NCI-H2227 (cell line): Measurements from ENCODE around the gene CLEC14A.

Experiments
- DNase-seq: peaks from one replicate; lab custom pipeline; 2025; ENCODE audit not compliant: unreplicated experiment; lab: John Stamatoyannopoulos, UW

CLEC14A gene

DNA sequence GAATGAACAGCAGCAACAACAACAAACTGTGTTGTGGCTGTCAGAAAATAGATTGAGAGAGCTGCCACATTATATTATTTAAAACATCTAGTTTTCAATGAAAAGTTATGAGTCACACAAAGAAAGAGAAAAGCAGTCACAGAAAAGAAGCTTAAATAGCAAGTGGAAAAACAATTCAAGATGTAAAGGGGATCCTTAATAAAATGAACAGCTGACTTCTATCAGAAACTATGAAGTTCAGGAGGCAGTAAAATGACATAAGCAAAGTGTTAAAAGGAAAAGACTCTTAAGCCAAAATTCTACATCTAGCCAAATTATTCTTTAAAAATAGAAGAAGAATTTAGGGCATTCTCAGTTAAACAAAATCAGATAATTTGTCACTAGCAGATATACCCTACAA is 5.6 kb downstream of the CLEC14A start:
- DNase-seq, result no peak

DNA sequence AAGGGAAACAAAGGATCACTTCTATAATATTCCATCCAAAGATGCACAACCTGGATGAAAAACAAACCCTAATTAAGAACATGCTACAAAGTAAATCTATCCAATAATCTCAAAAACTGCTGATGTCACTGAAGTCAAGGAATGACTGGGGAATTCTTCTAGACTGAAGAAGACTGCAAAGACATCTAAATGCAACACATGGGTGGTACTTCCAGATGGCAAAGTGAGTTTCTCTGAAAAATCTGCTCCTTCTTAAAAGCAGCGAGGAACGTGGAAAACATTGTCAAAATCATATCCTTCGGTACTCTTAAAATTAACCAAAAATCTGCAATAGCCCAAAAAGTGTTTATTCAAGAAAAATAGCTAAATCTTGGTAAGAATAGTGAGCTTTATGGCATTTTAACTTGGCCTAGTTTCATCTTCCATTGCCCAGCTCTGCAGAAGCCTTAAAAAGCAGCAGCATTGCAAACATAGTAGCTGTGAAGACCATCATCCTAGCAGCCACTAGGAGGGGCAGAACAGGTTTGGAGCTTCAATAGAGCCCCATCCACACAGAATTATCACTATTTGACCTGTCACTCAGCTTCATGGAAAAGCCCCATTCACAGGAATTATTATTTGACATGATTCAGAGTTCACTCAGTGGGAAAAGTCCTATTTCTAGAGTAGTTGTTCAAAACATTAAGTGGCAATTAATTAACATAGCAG is 7.4 kb downstream of the CLEC14A start:
- DNase-seq, result no peak

DNA sequence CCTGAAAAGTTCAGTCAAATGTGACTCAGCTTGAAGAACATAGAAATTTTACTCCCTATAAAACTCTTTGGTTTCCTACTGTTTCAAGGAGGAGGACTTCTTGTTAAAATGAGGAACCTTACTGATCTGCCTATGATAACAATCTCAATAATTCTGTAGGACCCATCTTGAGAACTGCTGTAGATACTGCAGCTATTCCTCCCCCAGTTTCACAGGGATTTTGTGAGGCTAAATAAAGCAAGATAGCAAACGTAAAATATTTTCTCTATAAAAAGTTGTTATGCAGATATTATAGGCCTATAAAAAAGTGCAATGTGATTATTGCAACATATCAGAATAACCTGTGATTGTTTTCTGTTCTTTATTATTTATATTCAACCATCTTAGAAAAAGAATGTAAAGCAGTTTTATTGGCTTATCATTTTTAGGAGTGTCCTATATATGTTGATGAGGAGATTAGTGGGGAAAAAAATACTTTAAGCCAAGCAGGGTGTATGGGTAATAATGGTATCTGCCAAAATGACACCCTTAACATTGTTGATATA is 12.1 kb downstream of the CLEC14A start:
- no peak for DNase-seq

DNA sequence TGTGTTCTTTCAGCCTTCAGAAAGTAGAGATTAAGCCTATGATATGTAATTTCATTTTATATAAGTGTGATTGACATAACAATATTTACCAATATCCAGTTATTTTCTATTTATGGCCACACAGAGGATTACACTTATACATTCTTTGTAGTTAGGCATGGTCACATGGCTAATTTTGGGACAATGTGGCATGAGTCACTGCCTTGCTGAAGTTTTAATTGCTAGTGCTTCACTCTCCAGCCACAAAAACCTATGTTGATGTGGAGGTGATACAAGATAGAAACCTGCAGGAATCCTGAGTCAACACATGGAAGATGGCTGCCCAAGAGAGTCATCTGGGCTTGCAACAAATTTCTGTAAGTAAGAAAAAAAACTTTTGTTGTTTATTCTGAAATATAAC is 17.0 kb downstream of the CLEC14A start:
- DNase-seq, result no peak

DNA sequence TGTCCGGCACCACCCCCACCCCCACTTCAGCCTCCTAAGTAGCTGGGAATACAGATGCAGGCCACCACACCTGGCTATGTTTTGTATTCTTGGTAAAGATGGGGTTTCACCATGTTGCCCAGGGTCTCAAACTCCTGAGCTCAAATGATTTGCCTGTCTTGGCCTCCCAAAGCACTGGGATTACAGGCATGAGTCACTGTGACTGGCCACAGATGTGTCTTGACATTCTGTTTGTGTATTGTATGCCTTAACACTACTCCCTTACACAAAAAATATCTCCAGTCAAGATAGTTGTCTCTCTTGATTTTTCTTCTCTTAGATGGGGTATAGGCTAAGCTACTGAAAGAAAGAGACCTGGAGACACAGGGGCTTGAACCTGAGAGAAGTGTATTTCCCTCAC is 17.6 kb downstream of the CLEC14A start:
- no peak for DNase-seq

DNA sequence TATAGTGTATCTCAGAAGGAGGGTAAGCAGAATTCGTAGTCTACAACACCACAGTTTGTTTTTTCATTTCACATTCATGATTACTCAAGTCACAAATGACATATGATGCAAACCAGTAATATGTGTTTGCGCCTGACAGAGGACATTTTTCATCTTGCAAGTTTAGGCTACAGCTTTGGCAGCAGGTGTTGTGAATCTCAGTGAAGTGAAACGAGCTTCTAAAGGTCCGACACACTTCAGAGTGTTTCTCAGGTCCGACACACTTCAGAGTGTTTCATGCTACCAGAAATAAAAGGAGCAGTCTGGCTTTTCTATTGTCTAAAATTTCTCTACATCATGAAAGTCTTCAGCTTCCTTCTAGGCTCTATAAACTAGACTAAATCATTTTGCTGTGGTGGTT is 22.7 kb downstream of the CLEC14A start:
- DNase-seq, result no peak

DNA sequence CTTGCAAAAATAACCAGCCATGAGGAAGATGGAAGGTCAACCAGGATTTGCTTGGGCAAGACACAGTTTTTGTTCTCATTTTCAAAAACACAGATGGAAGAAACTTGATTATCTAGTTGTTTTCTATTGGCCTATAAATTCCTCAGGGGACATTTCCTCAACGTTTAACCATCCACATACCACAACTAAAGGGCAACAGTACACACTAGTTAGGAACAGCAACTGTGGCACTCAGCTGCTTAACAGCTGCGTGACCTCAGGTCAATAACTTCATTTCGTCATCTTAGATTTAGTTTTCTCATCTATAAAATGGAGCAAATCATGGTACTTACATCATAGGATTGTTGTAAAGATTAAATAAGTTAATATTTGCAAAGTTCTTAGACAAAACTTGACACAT is 29.5 kb downstream of the CLEC14A start:
- DNase-seq, result no peak

DNA sequence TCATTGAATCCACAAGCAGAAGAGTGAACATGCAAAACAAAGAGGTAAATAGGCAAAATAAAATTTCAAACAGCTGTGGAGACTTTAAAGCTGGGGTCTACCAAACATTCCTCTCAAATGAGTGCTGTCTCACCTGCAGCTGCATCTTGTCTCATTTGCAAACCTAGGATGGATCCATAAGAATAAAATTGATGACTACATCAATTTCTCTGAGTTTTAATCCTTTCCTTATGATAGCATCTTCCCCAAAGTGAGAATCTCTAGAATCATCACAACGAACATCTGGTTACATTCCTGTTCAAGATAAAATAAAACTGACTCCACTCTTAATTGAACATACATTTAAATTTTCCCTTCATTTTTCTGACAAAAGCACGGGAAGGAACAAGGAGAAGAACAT is 29.9 kb downstream of the CLEC14A start:
- no peak for DNase-seq

DNA sequence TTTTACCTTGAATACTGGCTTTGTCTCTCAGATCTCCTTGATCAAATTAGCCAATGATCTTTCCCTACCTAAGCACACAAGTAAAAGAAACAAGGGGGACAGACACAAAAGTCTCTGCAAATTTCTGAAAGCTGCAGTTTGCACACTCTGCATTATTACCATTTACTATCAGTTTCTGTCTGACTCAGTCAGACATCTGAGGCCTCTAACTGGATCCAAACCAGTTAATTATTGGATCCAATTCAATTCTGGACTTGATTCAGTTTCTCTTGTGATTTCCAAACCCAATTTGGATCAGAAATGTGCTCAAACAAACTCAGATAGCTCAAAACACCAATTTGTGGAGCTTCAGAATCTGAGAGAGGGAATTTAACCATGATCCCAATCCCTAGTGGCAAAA is 31.6 kb downstream of the CLEC14A start:
- no peak for DNase-seq

DNA sequence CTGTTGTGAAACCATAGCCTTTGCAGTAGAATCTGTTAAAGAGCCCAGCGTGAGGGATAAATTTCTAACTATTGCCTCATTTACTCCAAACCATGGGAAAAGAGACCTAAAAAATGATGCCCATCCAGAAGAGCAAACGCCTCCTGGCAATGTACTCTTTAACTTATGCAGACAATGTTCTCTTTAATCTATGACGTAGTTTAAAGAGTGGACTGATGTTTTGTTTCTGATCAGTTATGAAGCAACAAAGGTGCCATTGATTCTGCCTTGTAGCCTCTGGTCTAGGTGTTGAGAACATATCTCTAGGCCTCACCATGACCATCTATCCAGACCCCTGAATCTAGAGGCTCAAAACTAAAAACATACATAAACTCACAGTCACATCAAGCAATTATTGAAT is 34.8 kb downstream of the CLEC14A start:
- DNase-seq, result no peak

DNA sequence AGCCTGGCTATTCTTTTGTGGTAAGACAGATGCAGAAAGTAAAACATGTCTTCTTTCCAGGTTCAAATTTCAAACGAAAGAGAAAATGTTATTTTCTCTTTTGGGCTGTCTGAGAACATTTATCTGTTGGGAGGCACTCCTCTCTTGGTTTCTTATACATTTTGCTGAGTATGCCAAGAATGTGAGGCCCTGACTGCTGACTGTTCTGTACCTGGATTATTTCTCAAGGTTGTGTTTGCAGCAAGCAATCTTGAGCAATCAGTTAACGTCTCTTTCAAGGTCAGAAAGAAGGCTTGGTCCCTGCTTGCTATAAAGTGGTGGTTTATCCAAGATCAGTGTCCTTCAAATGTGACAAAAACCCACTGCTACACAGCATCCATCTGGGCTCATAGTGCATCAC is 38.3 kb downstream of the CLEC14A start:
- DNase-seq, result no peak

DNA sequence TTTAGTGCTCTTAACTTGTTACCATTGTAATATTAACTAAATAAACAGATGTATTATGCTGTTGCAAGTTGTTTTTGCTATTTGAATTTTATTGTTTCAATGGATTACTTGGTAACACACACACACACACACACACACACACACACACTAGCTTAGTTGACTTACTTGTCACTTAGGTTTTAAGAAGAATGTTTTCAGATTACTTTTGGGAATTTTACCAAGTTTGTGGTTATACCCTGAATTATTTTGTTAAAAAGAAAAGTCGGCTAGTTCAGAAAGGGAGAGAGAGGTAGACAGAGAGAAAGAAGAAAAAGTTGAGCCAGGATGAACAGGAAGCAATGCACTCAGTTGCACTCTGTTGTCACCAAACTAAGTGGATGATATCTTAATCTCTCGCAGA is 42.9 kb downstream of the CLEC14A start:
- no peak for DNase-seq

DNA sequence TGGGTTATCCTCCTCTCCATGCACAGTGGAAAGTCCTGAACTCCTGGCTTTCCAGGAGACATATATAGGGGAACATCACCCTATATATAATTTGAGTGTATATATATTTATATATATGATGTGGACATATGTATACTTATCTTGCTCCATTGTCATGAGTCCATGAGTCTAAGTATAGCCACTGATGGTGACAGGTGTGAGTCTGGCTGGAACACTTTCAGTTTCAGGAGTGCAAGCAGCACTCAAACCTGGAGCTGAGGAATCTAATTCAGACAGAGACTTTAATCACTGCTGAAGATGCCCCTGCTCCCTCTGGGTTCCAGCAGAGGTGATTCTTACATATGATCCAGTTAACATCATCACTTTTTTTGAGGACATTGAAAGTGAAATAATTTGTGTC is 43.8 kb downstream of the CLEC14A start:
- DNase-seq, result no peak

DNA sequence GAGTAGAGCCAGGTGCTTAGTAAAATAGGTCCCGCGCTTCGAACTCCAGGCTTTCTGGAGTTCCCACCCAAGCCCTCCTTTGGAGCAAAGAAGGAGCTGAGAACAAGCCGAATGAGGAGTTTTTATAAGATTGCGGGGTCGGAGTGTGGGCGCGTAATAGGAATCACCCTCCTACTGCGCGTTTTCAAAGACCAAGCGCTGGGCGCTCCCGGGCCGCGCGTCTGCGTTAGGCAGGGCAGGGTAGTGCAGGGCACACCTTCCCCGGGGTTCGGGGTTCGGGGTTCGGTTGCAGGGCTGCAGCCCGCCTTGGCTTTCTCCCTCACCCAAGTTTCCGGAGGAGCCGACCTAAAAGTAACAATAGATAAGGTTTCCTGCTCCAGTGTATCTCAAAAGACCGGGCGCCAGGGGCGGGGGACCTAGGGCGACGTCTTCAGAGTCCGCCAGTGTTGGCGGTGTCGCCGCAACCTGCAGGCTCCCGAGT is 44.6 kb downstream of the CLEC14A start:
- no peak for DNase-seq

DNA sequence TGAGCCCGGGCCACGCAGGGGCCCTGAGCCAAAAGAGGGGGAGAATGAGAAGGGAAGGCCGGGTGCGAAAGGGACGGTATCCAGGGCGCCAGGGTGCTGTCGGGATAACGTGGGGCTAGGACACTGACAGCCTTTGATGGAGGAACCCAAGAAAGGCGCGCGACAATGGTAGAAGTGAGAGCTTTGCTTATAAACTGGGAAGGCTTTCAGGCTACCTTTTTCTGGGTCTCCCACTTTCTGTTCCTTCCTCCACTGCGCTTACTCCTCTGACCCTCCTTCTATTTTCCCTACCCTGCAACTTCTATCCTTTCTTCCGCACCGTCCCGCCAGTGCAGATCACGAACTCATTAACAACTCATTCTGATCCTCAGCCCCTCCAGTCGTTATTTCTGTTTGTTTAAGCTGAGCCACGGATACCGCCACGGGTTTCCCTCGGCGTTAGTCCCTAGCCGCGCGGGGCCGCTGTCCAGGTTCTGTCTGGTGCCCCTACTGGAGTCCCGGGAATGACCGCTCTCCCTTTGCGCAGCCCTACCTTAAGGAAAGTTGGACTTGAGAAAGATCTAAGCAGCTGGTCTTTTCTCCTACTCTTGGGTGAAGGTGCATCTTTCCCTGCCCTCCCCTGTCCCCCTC is 45.2 kb downstream of the CLEC14A start:
- DNase-seq, result no peak

DNA sequence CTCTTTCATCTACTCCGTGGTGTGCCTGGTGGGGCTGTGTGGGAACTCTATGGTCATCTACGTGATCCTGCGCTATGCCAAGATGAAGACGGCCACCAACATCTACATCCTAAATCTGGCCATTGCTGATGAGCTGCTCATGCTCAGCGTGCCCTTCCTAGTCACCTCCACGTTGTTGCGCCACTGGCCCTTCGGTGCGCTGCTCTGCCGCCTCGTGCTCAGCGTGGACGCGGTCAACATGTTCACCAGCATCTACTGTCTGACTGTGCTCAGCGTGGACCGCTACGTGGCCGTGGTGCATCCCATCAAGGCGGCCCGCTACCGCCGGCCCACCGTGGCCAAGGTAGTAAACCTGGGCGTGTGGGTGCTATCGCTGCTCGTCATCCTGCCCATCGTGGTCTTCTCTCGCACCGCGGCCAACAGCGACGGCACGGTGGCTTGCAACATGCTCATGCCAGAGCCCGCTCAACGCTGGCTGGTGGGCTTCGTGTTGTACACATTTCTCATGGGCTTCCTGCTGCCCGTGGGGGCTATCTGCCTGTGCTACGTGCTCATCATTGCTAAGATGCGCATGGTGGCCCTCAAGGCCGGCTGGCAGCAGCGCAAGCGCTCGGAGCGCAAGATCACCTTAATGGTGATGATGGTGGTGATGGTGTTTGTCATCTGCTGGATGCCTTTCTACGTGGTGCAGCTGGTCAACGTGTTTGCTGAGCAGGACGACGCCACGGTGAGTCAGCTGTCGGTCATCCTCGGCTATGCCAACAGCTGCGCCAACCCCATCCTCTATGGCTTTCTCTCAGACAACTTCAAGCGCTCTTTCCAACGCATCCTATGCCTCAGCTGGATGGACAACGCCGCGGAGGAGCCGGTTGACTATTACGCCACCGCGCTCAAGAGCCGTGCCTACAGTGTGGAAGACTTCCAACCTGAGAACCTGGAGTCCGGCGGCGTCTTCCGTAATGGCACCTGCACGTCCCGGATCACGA is 46.0 kb downstream of the CLEC14A start:
- no peak for DNase-seq

DNA sequence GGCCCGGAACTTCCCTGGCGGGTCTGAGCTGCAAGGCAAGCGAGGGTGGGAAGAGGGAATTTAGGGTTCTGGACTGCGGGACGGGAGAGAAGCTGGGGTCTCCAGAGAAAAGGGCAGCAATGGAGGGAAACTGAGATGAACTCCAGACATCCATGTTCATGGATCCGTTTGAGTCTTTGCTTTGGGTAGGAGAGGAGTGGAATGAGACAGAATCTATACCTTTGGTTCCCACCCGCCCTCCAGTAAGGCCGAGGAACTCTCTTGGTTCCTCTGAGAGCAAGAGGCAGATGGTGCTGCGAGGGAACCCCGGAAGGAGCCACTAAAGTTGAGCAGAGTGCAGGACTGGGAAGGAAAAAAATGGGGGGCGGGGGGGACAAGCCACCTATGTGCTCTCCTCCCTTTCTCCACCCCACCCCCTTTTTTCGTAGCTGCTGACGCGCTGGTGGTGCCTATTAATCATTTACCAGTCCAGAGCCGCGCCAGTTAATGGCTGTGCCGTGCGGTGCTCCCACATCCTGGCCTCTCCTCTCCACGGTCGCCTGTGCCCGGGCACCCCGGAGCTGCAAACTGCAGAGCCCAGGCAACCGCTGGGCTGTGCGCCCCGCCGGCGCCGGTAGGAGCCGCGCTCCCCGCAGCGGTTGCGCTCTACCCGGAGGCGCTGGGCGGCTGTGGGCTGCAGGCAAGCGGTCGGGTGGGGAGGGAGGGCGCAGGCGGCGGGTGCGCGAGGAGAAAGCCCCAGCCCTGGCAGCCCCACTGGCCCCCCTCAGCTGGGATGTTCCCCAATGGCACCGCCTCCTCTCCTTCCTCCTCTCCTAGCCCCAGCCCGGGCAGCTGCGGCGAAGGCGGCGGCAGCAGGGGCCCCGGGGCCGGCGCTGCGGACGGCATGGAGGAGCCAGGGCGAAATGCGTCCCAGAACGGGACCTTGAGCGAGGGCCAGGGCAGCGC is 47.0 kb downstream of the CLEC14A start:
- peak; percentile 6 for DNase-seq

DNA sequence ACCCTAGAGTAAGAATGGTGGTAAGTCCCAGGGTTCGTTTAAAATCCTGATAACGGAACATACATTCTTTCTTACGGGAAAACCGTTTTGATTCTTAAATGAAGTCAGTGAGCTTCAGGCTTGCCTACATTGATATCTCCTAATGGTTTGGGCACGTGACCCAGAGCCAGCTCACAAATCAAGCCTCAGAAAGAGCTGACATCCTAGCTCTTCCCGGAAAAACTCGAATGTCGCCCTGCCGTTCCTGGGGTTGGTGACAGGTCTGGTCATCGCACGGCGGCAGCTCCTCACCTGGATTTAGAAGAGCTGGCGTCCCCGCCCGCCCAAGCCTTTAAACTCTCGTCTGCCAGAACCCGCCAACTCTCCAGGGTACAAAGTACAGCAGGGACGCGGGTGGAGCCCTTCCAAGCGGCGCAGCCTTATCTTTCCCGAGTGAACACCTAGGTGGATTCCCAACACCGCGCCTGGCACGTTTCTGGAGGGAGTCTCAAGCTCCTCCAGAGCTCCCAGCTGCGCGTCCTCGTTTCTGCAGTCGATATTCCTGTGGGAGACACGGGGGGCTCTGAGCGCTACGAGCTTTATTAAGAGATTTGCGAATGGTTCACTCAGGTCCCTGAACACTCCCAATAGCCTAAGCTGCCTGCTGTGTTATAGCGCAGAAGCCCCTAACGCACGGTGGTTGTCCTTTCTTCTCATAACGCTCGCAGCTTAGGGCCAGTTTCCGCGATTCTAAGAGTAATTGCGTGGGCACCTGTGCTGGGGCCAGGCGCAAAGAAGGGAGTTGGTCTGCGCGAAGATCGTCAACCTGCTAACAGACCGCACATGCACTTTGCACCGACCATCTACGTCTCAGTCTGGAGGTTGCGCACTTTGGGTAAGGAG is 47.9 kb downstream of the CLEC14A start, which contains the start of gene SSTR1:
Gene SSTR1, plus strand, starts transcription at position 169 of the 882 bp plus-strand sequence. CDS start 1,486 bp downstream, outside the sequence.
- DNase-seq, result peak; percentile 6

DNA sequence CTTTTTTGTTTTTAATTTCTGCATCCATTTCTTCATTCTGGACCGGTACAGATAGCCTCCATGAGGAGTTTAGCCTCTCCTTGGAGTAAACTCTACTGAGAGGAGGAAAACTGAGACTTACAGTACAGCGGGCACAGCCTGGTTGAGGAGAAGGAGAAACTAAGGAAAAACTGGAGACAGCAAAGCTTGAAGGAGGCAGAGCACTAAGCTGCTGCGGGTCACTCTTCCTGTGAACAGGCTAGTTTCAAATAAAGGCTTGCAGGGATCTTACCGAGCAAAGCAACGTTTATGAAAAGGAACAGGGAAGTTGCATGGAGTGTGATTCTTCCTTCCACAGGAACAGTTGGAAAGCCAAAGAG is 48.5 kb downstream of the CLEC14A start:
- DNase-seq, result no peak
